Tibial artery (tissue), 4 donors: Measurements from ENCODE around the gene TMEM18.

Source experiments
- DNase-seq, 2 donors: peaks; one replicate each; pipeline ENCODE4 v3.0.0-alpha.2; 2019
- H3K27ac ChIP-seq, 2 donors: fragments of 200-600 bp; sonication (generic) in 1 of 2; 1 replicate in 1 of 2; 2 replicates in 1 of 2; pipeline ENCODE4 v1.5.1; 2018 to 2019; ENCODE audit warnings: mild to moderate bottlenecking in 1 of 2
- H3K27me3 ChIP-seq, 2 donors: fragments of 200-600 bp; sonication (generic) in 1 of 2; one replicate each; pipeline versions ENCODE4 v1.5.1 to v1.6.0; 2016 to 2019
- H3K36me3 ChIP-seq, 3 donors: fragments of 200-600 bp; sonication (generic) in 2 of 3; one replicate each; pipeline ENCODE4 v1.5.1; 2016 to 2019; ENCODE audit warnings: mild to moderate bottlenecking in 2 of 3
- H3K4me1 ChIP-seq, 4 donors: fragments of 200-600 bp; sonication (generic) in 2 of 4; 1 replicate in 3 of 4; 2 replicates in 1 of 4; pipeline ENCODE4 v1.5.1; 2016 to 2019
- H3K4me3 ChIP-seq, 2 donors: fragments of 200-600 bp; sonication (generic) in 1 of 2; 1 replicate in 1 of 2; 2 replicates in 1 of 2; pipeline ENCODE4 v1.5.1; 2018 to 2019; ENCODE audit warnings: mild to moderate bottlenecking in 2 of 2
- H3K9me3 ChIP-seq, 3 donors: fragments of 200-600 bp; sonication (generic) in 1 of 3; one replicate each; pipeline ENCODE4 v1.5.1; 2016 to 2019
- CTCF ChIP-seq, 2 experiments: fragments of 200-600 bp in 1 of 2; fragments of 450-650 bp in 1 of 2; IDR thresholded peaks; one replicate each; pipeline ENCODE4 v1.5.1; 2017 to 2019; ENCODE audit warnings: antibody characterized with exemption in 2 of 2, mild to moderate bottlenecking in 1 of 2, moderate library complexity in 1 of 2
- intact Hi-C: fragments of 100-400 bp; cut with DNase I; formaldehyde crosslinking; loops from one replicate; pipeline ENCODE4 v1.15.0; 2023; ENCODE audit warnings: low total_unique reads

The TMEM18 gene

GRCh38 chr2:647691-648231 is 29.4 kb downstream of the TMEM18 start:
- H3K4me3 ChIP-seq: no peak overlapping the region
- no peak for TF ChIP-seq CTCF (IDR thresholded peaks at IDR 0.05)
- H3K27ac ChIP-seq: no peak overlapping the region
- intact Hi-C loops: no loop called here
- H3K27me3 ChIP-seq: peaks cover 0 to 39% of the 10 kb centered on the region in 2 donors
- H3K9me3 ChIP-seq: no peaks in the 10 kb centered on the region
- no peaks in the 10 kb centered on the region for H3K36me3 ChIP-seq
- no peak for DNase-seq
- H3K4me1 ChIP-seq: no peaks in the 10 kb centered on the region

GRCh38 chr2:647003-647560 is 30.1 kb downstream of the TMEM18 start:
- Histone ChIP-seq H3K4me3 (no peak overlapping the region), H3K4me1 (no peaks in the 10 kb centered on the region), H3K27me3 (peaks cover 0 to 39% of the 10 kb centered on the region in 2 donors), H3K36me3 (no peaks in the 10 kb centered on the region), H3K27ac (no peak overlapping the region), H3K9me3 (no peaks in the 10 kb centered on the region)
- intact Hi-C loops: no loop called here
- no peak for DNase-seq
- TF ChIP-seq CTCF (IDR thresholded peaks at IDR 0.05): no peak

- Histone ChIP-seq H3K36me3 (no peaks in the 10 kb centered on the region), H3K9me3 (no peaks in the 10 kb centered on the region), H3K27me3 (peaks cover 0 to 34% of the 10 kb centered on the region in 2 donors), H3K4me1 (no peaks in the 10 kb centered on the region), H3K27ac (no peak overlapping the region), H3K4me3 (no peak overlapping the region)
- no peak for TF ChIP-seq CTCF (IDR thresholded peaks at IDR 0.05)
- intact Hi-C loops: no loop called here
- no peak for DNase-seq
These were observed 32.3 kb downstream of the TMEM18 start for GRCh38 chr2:644871-645270.

GRCh38 chr2:643761-644160 is 33.4 kb downstream of the TMEM18 start:
- H3K36me3 ChIP-seq: no peaks in the 10 kb centered on the region
- intact Hi-C loops: no loop called here
- no peak for TF ChIP-seq CTCF (IDR thresholded peaks at IDR 0.05)
- DNase-seq: no peak
- H3K4me3 ChIP-seq: no peak overlapping the region
- H3K9me3 ChIP-seq: no peaks in the 10 kb centered on the region
- no peak overlapping the region for H3K27ac ChIP-seq
- peaks cover 0 to 25% of the 10 kb centered on the region in 2 donors for H3K27me3 ChIP-seq
- no peaks in the 10 kb centered on the region for H3K4me1 ChIP-seq

GRCh38 chr2:643334-643733 is 33.9 kb downstream of the TMEM18 start:
- intact Hi-C loops: no loop called here
- TF ChIP-seq CTCF (IDR thresholded peaks at IDR 0.05): no peak
- no peaks in the 10 kb centered on the region for H3K36me3 ChIP-seq
- peaks cover 0 to 24% of the 10 kb centered on the region in 2 donors for H3K27me3 ChIP-seq
- no peaks in the 10 kb centered on the region for H3K9me3 ChIP-seq
- DNase-seq: no peak
- H3K4me3 ChIP-seq: no peak overlapping the region
- no peak overlapping the region for H3K27ac ChIP-seq
- H3K4me1 ChIP-seq: no peaks in the 10 kb centered on the region
